T follicular helper cell (primary cell): ENCODE data around the gene CSTF1.
"Not testable (repeated sequence)": the region's sequence is repeated elsewhere in the genome, so short reads cannot be mapped to it uniquely, and the experiment has no call there.

Source experiments
- DNase-seq: peaks from one replicate; pipeline ENCODE4 v3.0.0-alpha.2; 2020; ENCODE audit warnings: low read depth

Gene CSTF1

DNA sequence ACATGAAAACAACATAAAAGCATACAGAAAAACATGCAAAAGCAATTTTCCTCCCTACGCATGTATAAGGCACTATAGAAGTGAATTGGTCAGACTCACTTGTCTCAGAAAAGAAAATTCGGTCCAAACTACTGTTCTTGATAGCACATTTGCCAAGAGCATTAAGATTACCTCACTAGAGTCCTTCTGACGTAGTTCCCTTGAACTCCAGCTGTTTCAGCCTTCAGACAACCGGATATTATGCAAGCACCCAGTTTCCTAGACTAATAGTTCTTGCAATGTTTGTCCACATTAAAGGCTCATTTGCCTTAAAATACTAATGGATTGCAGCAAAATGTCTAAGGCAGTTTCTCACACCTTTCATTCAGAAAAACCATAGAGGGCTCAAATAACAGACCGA lies 17.1 kb downstream of the CSTF1 start:
- DNase-seq, result no peak

DNA sequence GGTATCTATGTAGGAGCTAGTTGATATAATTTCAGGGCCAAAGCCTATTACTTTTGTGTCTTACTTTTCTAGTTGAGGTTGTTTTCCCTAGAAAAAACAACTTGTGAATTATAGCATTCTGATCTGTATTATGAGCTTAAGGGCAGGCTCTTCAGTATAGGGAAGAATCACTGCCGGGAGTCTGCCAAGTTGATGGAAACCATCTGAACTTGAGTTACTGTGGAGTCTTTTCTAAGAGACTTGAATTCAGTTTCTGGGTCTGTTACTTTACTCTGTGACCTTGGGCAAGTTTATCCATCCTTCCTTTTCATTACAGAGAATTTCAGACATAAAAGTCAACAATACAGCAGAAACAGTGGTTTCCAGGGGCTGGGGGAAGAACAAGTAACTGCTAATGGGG lies 17.5 kb downstream of the CSTF1 start:
- no peak for DNase-seq

DNA sequence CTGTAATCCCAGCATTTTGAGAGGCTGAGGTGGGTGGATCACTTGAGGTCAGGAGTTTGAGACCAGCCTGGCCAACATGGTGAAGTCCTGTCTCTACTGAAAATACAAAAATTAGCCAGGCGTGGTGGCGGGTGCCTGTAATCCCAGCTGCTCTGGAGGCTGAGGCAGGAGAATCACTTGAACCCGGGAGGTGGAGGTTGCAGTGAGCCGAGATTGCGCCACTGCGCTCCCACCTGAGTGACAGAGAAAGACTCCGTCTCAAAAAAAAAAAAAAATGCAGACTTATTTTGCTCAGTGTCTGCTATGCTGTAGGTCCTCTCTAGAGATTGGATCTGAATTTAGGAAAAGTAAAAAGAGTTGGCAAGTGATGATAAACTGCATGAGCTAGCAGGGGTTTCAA lies 18.8 kb downstream of the CSTF1 start:
- not testable (repeated sequence) for DNase-seq

DNA sequence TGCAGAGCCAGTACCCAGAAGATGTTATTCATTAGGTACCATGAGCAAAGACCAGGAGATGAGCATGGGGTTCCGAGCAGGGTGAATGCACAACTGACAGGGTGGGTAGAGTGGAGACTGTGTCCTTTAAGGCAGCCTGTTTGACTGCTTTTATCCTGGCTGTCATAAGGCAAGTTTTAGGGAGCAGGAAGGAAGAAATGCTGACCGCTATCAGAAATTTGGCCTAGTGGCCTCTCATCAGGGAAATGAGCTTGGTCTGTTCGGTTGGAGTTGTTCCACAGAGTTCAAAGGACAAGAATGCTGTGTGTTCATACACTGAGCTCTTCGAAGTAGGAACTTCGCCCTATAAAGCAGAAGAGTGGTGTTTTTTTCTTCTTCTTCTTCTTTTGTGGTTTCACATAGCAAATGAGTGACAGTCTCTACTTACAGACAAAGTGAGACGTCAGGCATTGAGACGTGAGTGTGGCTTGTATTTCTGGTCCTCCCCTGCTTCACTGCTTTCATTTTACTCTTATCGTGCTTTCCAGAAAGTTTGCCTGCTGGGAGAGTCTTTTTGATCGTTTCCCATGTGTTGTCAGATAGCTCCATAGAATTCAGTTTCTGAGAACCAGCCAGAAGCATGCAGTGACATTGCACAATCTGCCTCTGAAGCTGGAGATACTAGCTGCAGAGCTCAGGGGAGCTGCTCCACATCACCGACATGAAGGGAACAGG lies 19.5 kb downstream of the CSTF1 start, which contains the start of gene CASS4:
Gene CASS4, plus strand, starts transcription at position 502 of the 714 bp plus-strand sequence. Its CDS starts 199 bp downstream, at position 701.
- no peak for DNase-seq

DNA sequence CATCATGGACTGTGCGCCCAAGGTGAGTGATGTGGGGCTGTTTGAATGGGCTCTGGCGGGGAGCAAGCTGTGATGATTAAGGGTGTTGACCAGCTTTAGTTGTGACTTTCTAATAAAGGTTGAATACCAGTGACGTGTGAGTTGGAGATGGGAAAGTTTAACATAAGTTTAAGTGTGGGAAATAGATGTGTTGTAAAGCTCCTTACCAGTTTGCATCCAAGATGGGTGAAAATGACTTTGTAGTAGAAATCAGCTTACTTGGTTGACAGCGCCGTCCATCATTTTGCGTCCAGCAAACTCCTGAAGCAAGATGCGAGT lies 20.0 kb downstream of the CSTF1 start:
- no peak for DNase-seq

DNA sequence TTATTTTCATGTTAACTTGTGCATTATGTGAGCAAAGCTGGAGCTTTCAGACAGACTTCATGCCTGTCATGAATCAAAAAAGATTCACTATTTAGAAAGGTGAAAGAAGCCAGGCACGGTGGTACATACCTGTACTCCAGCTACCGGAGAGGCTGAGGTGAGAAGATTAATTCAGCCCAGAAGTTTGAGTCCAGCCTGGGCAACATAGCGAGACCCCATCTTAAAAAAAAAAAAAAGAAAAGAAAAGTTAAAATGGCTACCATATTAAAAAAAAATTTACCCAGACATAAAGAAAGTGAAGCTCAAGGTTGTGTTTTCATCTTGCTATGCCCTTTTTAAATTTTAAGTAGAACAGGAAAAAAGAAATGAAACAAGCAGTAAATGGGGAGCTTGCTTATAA lies 20.5 kb downstream of the CSTF1 start:
- DNase-seq, result no peak

DNA sequence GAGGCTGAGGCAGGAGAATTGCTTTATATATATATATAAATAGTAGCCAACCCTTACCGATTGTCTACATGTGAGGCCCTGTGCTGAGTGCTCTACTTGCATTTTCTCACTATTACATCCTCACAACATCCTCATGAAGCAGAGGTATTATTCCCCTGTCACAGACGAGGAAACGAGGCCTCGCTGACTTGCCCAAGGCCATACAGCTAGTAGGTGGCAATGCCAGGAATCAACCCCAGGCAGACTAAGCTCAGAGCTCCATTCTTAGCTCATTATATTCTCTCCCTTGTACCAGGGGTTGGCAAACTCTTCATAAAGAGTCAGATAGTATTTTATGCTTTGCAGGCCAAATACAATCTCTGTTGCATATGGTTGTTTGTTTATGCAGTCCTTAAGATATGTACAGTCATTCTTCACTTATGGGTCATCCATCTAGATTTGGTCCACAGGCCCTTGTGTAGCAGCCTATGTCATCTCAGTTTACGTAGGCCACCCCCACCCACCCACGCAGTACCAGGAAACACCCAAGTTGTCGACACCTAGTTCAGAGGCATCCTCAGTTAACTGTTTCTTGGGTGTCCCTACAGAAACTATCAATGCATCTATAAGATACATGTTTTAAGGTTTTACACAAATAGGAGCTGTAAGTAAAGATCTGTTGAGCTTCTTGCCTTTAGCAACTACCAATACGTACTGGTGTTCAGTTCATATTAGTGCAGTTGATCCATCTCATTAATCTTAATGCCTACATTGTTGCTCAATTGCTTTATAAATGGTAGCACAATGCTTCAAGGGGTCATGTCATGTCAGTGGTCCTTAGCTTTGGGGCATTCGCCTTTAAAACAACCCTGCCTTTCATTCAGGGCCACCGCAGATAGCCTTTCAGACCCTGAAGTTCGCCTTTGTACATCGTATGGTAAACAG lies 22.7 kb downstream of the CSTF1 start:
- DNase-seq, result no peak

DNA sequence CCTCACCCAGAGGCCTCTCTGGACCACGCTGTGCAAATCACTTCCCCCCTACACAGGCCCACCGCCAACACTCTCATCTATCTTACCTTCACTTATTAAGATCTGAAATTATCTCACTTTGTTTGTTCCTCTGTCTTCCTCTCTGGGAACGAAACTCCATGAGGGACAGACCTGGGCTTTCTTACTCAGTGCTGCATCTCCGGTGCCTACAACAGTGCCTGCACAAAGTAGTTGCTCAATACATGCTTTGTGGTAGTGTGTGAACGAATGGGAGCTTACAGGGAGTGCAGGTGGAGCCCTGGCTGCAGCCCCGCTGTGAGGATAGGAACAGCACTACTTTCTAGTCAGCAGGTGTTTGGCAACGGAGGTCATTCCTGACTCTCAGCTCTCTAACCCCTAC lies 25.0 kb downstream of the CSTF1 start:
- DNase-seq, result no peak

DNA sequence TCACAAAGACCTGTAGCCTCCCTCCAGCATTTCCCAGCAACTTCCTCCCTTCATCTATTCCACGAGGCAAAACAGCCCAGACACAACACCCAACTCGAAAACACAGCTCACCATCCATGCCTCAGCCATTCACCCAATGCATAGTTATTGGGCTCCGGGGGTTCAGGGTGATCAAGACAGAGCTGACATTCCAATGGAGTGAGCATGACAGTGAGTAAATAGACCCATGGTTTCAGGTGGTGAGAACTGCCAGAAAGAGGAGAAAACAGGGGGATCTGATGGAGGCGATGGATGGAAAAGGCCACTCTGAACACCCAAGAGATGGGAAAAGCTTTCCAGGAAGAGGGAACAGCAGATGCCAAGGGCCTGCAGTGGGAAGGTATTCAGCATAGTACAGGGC lies 25.5 kb downstream of the CSTF1 start:
- no peak for DNase-seq

DNA sequence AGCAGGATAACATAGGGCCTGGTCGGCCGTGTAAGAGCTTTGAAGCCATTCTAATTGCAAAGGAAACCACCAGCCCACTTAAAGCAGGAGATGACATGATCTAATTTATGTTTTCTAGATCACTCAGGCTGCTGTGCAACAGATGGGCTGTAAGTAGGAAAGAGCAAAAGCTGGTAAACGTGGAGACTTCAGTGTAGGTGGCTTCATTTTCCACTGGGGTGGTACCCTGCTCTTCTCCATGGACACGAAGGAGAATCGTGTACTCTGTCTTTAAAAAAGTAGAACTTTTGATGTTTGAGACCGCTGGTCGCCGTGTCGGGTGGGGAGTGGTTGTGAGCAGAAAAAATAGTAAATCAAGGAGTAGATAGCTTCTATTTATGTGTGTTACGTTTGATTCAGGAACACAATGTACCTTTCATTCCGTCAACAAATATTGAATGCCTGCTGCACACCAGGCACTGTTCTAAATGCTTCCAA lies 26.0 kb downstream of the CSTF1 start:
- no peak for DNase-seq

DNA sequence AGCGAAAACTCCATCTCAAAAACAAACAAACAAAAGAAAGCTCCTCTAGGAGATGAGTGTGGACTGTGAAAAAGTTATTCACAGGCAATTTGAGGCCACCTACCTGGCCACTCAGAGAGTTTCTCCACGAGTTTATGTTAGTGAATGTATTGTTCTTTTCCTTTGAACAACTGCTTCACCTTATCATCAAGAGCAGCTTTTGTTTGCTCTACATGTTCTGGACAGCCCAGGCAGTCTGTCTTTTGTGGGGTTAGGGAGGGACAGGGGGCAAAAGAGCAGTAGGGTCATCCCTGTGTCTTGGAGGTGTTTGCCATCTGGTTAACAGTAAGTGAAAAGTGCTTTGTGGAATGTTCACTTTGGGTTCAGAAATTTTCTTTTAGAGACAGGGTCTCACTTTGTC lies 27.6 kb downstream of the CSTF1 start:
- DNase-seq, result no peak

DNA sequence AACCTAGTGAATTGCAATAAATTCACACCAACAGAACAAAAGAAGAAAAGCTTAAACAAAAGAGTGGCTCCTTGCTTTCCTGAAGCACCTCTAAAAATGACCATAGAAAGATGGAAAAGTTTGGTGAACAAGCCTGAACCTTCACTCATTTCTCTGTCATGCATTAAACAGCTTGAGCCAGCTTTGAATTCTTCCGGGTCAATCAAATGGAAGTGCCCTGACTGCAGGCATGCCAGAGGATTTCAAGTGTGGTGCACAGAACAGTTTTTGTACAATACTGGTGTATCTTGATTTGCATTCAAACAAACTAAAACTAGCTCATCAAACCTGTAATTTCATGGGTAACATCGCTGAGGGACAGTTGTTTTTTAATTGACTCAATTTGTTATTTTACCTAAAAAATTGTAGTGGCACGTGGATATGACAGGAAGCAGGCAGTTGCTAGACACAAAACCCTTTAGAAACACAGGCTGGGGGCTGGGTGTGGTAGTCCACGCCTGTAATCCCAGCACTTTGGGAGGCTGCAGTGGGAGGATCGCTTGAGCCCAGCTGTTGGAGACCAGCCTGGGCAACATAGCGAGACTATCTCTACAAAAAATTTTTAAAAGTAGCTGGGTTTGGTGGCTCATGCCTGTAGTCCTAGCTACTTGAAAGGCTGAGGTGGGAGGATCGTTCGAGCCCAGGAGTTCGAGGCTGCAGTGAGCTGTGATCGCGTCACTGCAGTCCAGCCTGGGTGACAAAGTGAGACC lies 28.7 kb downstream of the CSTF1 start:
- no peak for DNase-seq

DNA sequence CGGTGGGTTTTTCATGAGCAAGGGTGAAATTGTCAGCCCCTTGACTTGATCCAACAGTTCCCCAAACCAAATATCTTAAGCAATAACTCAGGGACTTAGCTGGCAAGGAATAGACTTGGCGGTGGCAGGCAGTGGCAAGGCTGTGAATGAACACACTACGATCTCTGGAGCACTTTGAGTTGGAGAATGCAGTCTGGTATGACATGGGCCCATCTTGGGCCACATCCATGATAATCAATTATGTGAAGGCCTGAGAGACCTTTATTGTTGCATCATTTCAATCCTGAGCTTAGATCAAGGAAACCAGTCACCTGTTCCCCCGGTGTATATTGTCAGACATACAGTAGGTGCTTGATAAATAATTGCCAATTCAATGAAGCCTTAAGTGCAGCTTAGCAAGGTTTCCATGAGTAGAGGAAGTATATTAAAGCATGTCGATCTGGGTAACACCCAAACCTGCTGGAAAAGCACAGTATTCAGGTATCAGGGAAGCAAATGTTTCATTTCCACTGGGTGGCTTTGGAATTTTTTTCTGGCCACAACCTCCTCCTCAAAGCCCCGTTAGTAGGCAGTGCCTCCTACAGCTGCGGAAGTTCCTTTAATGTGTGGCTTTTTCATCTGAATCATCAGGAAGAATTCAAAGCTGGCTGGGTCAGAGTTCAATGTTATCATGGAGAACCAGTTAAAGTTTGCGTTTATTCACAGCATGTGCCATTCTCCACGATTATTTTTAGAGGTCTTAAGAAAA lies 29.8 kb downstream of the CSTF1 start:
- no peak for DNase-seq

DNA sequence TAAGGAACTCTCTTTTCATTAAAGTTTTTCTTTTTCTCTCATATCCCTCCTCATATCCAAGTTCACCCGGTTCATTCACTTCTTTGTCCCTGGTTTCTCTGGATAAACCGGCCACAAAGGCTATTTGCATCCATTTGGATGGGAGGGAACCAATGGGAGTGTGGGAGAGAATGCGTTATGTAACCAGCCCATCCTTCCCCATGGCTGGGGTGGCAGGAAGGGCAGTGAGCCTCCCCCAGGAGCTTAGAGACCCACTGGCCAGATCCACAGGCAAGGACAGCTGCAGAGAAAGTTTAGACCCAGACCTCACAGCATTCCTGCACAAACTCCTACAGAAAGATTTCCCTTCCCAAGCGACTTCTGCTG lies 30.4 kb downstream of the CSTF1 start:
- no peak for DNase-seq

DNA sequence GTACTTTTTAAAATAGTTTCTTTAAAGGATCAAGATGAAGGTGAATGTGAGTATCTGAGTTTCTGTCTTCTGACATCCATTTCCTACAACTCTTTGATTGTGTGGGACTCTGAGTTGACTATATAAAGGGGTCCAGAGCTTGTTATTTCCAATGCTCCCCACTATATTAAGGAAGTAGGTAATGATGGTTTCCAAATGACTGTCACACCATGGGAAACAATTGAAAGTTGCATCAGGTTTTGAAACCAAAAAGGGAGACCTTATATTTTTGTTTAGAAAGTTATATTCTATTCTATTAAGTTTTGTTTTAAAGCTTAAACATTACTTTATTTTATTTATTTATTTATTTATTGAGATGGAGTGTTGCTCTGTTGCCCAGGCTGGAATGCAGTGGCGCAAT lies 30.8 kb downstream of the CSTF1 start:
- DNase-seq, result no peak

DNA sequence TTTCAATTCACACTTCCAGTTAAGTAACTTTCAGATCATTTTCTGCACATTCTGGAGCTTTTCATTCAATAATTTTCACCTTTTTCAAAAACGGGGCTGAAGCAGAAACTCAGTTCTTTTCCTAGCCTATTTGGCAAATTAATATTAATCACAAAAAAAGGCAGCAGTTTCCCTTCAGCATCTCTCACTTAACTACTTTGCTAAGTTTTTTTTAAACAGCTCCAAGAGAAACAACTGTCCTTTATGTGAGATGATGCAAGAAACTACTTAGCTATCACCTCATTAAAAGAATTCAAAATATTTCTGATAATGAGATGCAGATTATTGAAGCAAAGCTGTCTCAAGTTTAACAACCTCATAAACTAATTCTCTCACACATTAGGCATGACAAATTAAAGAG lies 31.4 kb downstream of the CSTF1 start:
- no peak for DNase-seq

DNA sequence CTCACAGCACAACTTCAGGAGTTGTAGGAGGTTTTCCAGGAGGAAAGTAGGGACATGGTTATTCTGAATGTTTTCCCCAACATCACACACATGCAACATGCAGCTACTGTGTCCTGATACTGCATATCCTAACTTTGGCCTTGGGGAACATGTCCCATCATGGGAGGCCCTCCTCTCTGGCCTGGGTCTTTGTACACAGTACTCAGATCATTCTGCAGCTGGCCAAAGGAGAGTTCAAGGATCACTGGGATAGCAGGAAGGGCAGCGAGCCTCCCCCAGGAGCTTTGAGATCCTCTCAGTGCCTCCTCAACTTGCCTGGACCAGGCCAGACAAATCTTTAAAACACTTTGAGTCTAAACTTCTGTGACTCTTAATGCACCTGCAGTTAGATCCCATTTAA lies 32.5 kb downstream of the CSTF1 start:
- DNase-seq, result no peak

DNA sequence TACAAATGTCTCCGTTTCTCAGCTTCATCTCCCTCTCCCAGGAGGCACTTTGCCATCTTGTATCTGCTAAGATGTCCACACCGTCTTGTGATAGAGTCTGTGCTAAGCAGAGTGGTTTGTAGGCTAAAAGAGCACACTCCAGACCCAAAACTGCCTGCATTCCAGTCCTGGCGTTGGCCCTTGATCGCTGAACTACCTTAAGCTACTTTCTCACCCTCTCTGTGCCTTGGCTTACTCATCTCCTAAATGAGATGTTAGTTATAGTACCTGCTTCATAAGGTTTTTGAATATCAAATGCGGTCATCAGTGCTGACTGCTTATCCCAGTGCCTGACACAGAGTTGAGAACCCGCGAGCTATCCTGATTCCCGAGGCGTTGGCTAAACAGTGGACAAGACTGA lies 33.6 kb downstream of the CSTF1 start:
- DNase-seq, result no peak

DNA sequence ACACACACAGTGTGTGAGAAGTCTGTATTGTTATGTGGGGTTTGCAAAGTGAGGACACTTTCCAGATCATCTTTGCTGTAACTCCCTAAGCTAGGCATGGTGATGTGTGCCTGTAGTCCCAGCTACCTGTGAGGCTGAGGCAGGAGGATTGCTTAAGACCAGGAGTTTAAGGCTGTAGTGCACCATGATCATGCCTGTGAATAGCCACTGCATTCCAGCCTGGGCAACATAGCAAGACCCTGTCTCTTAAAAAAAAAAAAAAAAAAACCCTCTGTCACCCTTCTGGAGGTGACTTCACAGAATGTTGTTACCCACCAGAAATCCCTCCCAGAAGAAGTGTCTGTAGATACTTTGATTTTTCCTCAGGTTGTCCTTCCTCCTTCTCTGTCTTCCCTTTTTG lies 34.5 kb downstream of the CSTF1 start:
- DNase-seq, result no peak

DNA sequence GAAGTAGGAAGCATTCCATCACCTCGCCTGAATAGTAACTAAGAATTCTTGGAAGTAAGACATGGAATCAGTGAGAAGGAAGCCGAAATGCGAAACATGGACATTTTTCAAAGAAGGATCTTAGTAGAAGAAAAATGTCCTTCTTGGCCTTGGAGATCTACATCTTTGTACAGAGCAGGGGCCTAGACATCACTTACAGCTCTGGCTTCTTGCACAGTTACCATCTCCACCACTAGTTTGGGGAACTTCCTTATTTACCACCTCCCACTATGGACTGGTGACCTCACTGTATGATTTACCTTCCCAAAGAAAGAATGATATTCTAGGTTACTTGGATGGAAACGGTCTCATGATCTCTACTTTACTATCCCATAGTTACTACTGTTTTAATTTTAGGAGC lies 35.4 kb downstream of the CSTF1 start:
- DNase-seq, result no peak

DNA sequence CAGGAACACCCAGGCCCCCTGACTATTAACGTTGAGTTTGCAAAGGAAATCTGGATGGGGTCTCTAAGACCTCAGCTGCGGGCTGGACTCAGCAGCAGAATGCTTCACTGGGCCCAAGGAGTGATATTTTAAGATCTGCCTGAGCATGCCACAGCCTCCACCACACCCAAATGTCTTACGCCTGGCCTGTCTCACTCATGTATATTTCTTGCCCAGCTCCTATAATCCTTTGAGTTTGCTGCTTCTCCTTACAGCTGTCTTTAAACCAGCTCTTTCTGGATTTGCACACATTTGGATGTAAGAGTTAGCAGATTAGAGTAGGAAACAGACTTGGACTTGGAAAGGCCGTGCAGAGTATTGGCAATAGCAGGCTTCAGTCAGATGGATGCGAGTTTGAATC lies 36.0 kb downstream of the CSTF1 start:
- no peak for DNase-seq

DNA sequence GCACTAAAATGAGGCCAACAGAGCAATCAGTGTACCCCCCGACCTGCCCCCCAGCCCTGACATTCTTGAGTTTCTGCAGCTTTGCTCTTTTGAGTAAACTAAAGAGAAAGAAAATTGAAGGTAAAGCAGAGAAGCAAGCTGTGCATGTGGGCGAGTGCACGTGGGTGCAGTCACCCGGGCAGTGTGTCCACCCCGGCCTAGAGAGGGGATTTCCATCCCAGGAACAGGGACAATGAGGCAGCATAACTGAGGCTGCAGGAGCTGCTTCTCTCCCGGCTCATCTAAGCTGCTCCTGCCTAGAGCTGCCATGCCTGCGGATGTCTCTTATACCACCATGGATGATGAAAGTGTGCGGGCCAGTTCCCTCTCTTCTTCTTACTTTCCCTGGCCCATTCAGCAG lies 36.4 kb downstream of the CSTF1 start:
- no peak for DNase-seq
